Ovary (tissue), 3 donors: ENCODE measurements around the gene PERM1.

Source experiments
- CTCF ChIP-seq, 3 donors: fragments of 450-650 bp in 2 of 3; fragments of 200-600 bp in 1 of 3; IDR thresholded peaks; one replicate each; pipeline versions ENCODE4 v1.5.1 to v1.8.0; 2016 to 2022; ENCODE audit warnings: antibody characterized with exemption in 3 of 3, mild to moderate bottlenecking in 1 of 3
- EP300 ChIP-seq: sonication (generic); formaldehyde crosslinking; IDR thresholded peaks from one replicate; pipeline ENCODE4 v1.6.1; 2017; ENCODE audit warnings: antibody characterized with exemption
- POLR2A ChIP-seq: fragments of 450-650 bp; IDR thresholded peaks from one replicate; pipeline ENCODE4 v1.6.1; 2017; ENCODE audit warnings: antibody characterized with exemption, mild to moderate bottlenecking, moderate library complexity
- donor health status: DM: no; HTN: no; CAD: no.

GRCh38 chr1:947958-948357 is 33.9 kb downstream of the PERM1 start:
- TF ChIP-seq EP300 (no peak), CTCF (IDR thresholded peaks at IDR 0.05) (no peak), POLR2A (no peak)
